Lower lobe of right lung (tissue), 2 donors: ENCODE results near the gene CSNK2B. TPM values are rescaled to one million over a fixed set of nuclear protein-coding genes. Genes with fewer than 3 reads are reported as not detected.

Experiments
- ATAC-seq, 2 donors: fragments of 200-7000 bp; cut with Tn5 transposase; one replicate each; pipeline ENCODE4 v1.9.1; 2020 to 2022; ENCODE audit warnings: mild to moderate bottlenecking in 2 of 2, moderate library complexity in 2 of 2
- DNase-seq: peaks from one replicate; pipeline ENCODE4 v3.0.0-alpha.2; 2020
- H3K27ac ChIP-seq: fragments of 200-600 bp; one replicate; pipeline ENCODE4 v1.8.0; 2022
- H3K27me3 ChIP-seq: fragments of 200-600 bp; one replicate; pipeline ENCODE4 v1.8.0; 2022; ENCODE audit warnings: low read depth
- H3K36me3 ChIP-seq: fragments of 200-600 bp; one replicate; pipeline ENCODE4 v1.8.0; 2022; ENCODE audit warnings: mild to moderate bottlenecking
- H3K4me1 ChIP-seq: fragments of 200-600 bp; one replicate; pipeline ENCODE4 v1.8.0; 2022
- H3K4me3 ChIP-seq: fragments of 200-600 bp; one replicate; pipeline ENCODE4 v1.8.0; 2022; ENCODE audit warnings: mild to moderate bottlenecking
- H3K9me3 ChIP-seq: fragments of 200-600 bp; one replicate; pipeline ENCODE4 v1.8.0; 2022
- intact Hi-C: fragments of 100-400 bp; cut with DNase I; formaldehyde crosslinking; loops from one replicate; pipeline ENCODE4 v1.11.0; 2022
- total RNA-seq: library from RNA; stranded (reverse); fragmentation: NEBNext Ultra II Directional; extraction: Animal tissue kit (Norgen Biotek cat#: 25700); gene quantifications from one replicate; pipeline ENCODE4 v1.2.1, GENCODE V29; 2021
- TF ChIP-seq, protein P1 (sequence below): fragments of 200-600 bp; IDR thresholded peaks from one replicate; pipeline ENCODE4 v1.8.0; 2022; ENCODE audit warnings: antibody characterized with exemption, mild to moderate bottlenecking
- donor health status: DM: no; HTN: yes; CAD: no; lungs with severe emphysema.

The CSNK2B gene
- total RNA-seq, 1 donor from 2014 or later, result 117 TPM

DNA sequence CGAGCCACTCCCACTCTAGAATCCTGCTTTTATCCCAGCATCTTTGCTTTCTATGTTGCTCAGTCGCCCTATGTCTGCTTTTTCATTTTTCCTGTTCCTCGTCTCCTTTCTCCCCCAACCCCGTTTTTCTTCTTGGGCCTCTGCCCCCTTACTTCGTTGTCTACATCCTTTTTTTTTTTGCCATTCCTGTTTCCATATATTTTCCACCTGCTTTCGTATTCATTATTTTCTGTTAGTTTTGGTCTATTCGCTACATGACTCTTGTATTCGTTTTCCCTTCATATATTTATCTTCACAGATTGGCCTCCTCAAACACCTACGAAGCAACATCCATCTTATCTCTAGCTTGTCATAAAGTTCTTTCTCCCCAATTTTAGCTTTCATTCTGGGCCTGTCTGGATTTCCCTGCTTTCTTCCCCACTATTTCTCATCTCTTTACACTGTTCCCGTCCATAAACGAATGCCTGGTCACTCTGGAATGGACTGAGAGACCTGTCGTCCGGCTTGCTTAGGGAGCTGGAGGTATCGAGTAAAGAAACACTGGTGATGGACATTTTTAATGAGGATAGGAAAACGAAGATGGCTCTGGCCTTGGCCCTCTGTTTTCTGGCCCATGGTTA is 44.5 kb upstream of the CSNK2B start:
- TF ChIP-seq, protein P1, sequence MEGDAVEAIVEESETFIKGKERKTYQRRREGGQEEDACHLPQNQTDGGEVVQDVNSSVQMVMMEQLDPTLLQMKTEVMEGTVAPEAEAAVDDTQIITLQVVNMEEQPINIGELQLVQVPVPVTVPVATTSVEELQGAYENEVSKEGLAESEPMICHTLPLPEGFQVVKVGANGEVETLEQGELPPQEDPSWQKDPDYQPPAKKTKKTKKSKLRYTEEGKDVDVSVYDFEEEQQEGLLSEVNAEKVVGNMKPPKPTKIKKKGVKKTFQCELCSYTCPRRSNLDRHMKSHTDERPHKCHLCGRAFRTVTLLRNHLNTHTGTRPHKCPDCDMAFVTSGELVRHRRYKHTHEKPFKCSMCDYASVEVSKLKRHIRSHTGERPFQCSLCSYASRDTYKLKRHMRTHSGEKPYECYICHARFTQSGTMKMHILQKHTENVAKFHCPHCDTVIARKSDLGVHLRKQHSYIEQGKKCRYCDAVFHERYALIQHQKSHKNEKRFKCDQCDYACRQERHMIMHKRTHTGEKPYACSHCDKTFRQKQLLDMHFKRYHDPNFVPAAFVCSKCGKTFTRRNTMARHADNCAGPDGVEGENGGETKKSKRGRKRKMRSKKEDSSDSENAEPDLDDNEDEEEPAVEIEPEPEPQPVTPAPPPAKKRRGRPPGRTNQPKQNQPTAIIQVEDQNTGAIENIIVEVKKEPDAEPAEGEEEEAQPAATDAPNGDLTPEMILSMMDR, result no peak
- DNase-seq, result no peak
- H3K27me3 ChIP-seq, result no peaks in the 10 kb centered on the region
- H3K9me3 ChIP-seq, result no peaks in the 10 kb centered on the region
- intact Hi-C loops, result no loop called here
- H3K4me3 ChIP-seq, result peak overlapping the region; percentile 80
- no peak for ATAC-seq
- peak overlapping the region; percentile 97 for H3K27ac ChIP-seq
- peaks cover 42% of the 10 kb centered on the region for H3K36me3 ChIP-seq
- peaks cover 22% of the 10 kb centered on the region for H3K4me1 ChIP-seq

DNA sequence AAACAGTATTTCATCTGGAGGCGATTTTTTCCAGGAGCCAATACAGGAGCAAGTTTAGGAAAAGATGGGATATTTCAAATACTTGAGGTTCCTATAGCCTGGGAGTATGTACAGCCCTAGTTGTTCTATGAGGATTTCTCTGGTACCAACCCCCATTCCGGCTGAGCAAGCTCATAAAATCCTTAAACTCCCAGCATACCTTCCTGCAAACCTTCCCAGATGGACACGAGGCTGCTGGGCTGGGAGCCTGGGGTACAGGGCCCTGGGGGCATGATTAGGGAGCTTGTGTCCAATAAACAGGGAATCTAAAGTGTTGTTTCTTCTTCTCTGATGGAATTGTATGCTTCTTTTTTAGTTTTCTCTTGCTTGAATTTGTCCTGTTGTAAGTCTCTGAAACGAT is 43.9 kb upstream of the CSNK2B start:
- peak overlapping the region; percentile 80 for H3K4me3 ChIP-seq
- peak overlapping the region; percentile 97 for H3K27ac ChIP-seq
- no peak for DNase-seq
- TF ChIP-seq, protein P1, result no peak
- no peaks in the 10 kb centered on the region for H3K9me3 ChIP-seq
- no peak for ATAC-seq
- H3K27me3 ChIP-seq, result no peaks in the 10 kb centered on the region
- intact Hi-C loops, result no loop called here
- H3K36me3 ChIP-seq, result peaks cover 48% of the 10 kb centered on the region
- peaks cover 22% of the 10 kb centered on the region for H3K4me1 ChIP-seq

GRCh38 chr6:31622684-31623091 is 43.2 kb upstream of the CSNK2B start:
- Histone ChIP-seq H3K27me3 (no peaks in the 10 kb centered on the region), H3K36me3 (peaks cover 55% of the 10 kb centered on the region), H3K27ac (peak overlapping the region; percentile 97), H3K4me3 (no peak overlapping the region), H3K9me3 (no peaks in the 10 kb centered on the region), H3K4me1 (peaks cover 22% of the 10 kb centered on the region)
- DNase-seq, result peak; percentile 66
- no peak for ATAC-seq
- intact Hi-C loops, result no loop called here
- TF ChIP-seq, protein P1, result no peak

GRCh38 chr6:31624070-31624469 is 41.8 kb upstream of the CSNK2B start:
- TF ChIP-seq, protein P1, result no peak
- Histone ChIP-seq H3K36me3 (peaks cover 69% of the 10 kb centered on the region), H3K27ac (no peak overlapping the region), H3K27me3 (no peaks in the 10 kb centered on the region), H3K4me3 (no peak overlapping the region), H3K4me1 (peaks cover 22% of the 10 kb centered on the region), H3K9me3 (no peaks in the 10 kb centered on the region)
- intact Hi-C loops, result no loop called here
- ATAC-seq (no peak), DNase-seq (no peak)

- Histone ChIP-seq H3K9me3 (no peaks in the 10 kb centered on the region), H3K27ac (no peak overlapping the region), H3K4me3 (no peak overlapping the region), H3K36me3 (peaks cover 97% of the 10 kb centered on the region), H3K27me3 (no peaks in the 10 kb centered on the region), H3K4me1 (peaks cover 9% of the 10 kb centered on the region)
- intact Hi-C loops, result no loop called here
- no peak for ATAC-seq
- TF ChIP-seq, protein P1, result no peak
- no peak for DNase-seq
Measured at GRCh38 chr6:31626952-31627351, 38.9 kb upstream of the CSNK2B start.
